ENCODE data around the gene MAP3K10.

Gene MAP3K10

GRCh38 chr19:40192758-40193586 is 1.7 kb downstream of the MAP3K10 start:
- no peak for TF ChIP-seq CTCF (IDR thresholded peaks at IDR 0.05; ENCODE audit: insufficient read depth, low read length, missing control alignments)
- no peak for DNase-seq (ENCODE audit: low read depth, low spot score)
- CTCF ChIA-PET = interaction anchor here (0.9 kb wide), 1 partner anchor 53 kb away, joined by 4 read pairs; no protein-coding TSS in a partner anchor
- POLR2A ChIA-PET = interaction anchor here (0.6 kb wide), 1 partner anchor 32 kb away, joined by 3 read pairs; no protein-coding TSS in a partner anchor
- peak overlapping the region; percentile 75 for H3K4me3 ChIP-seq (ENCODE audit: low read depth, low read length)

GRCh38 chr19:40193587-40193849 is 2.3 kb downstream of the MAP3K10 start:
- ChIA-PET POLR2A (interaction anchor here (0.6 kb wide), 1 partner anchor 31 kb away, joined by 3 read pairs; no protein-coding TSS in a partner anchor), CTCF (interaction anchor here (0.9 kb wide), 1 partner anchor 54 kb away, joined by 4 read pairs; no protein-coding TSS in a partner anchor)
- peak; percentile 17 for DNase-seq (ENCODE audit: low read depth, low spot score)
- no peak overlapping the region; the same call in 1 of the 2 replicates for H3K4me3 ChIP-seq (ENCODE audit: low read depth, low read length)
- TF ChIP-seq CTCF (IDR thresholded peaks at IDR 0.05; ENCODE audit: insufficient read depth, low read length, missing control alignments) = no peak

GRCh38 chr19:40198272-40198990 is 7.2 kb downstream of the MAP3K10 start:
- DNase-seq (ENCODE audit: low read depth, low spot score) = no peak
- no peak overlapping the region for H3K4me3 ChIP-seq (ENCODE audit: low read depth, low read length)
- no peak for TF ChIP-seq CTCF (IDR thresholded peaks at IDR 0.05; ENCODE audit: insufficient read depth, low read length, missing control alignments)
- CTCF ChIA-PET = interaction anchor here (1.1 kb wide), 1 partner anchor 10 kb away, joined by 4 read pairs; no protein-coding TSS in a partner anchor
- POLR2A ChIA-PET = no interaction called here

GRCh38 chr19:40200341-40201099 is 9.3 kb downstream of the MAP3K10 start:
- ChIA-PET POLR2A (interaction anchor here (0.6 kb wide), 1 partner anchor 367 kb away, joined by 4 read pairs; no protein-coding TSS in a partner anchor), CTCF (interaction anchor here (1.8 kb wide), 1 partner anchor 20 kb away, joined by 6 read pairs; no protein-coding TSS in a partner anchor)
- DNase-seq (ENCODE audit: low read depth, low spot score) = no peak
- H3K4me3 ChIP-seq (ENCODE audit: low read depth, low read length) = no peak overlapping the region
- no peak for TF ChIP-seq CTCF (IDR thresholded peaks at IDR 0.05; ENCODE audit: insufficient read depth, low read length, missing control alignments)

GRCh38 chr19:40204381-40204780 is 13.2 kb downstream of the MAP3K10 start:
- ChIA-PET CTCF (interaction anchor here (1.1 kb wide), 1 partner anchor 14 kb away, joined by 3 read pairs; no protein-coding TSS in a partner anchor), POLR2A (interaction anchor here (1.1 kb wide), 1 partner anchor 8 kb away, joined by 3 read pairs; no protein-coding TSS in a partner anchor)
- DNase-seq (ENCODE audit: low read depth, low spot score) = no peak
- no peak for TF ChIP-seq CTCF (IDR thresholded peaks at IDR 0.05; ENCODE audit: insufficient read depth, low read length, missing control alignments)
- H3K4me3 ChIP-seq (ENCODE audit: low read depth, low read length) = no peak overlapping the region
